ENCODE measurements around the gene SH2D4B. TPM values are rescaled to one million over a fixed set of nuclear protein-coding genes. Genes with fewer than 3 reads are reported as not detected.

The SH2D4B gene
- total and polyA plus RNA-seq, 2 donors (not counting 3 experiments of a cell fraction or from before 2014, with no cell fraction given): not detected

GRCh38 chr10:80497187-80498077 is 40.3 kb upstream of the SH2D4B start:
- Histone ChIP-seq H3K36me3 (ENCODE audit: control insufficient read depth in 2 of 2, extremely low read depth in 1 of 2, insufficient read depth in 2 of 2, low read length in 2 of 2) (peaks cover 3 to 5% of the 10 kb centered on the region in 2 experiments), H3K27ac (ENCODE audit: insufficient read depth, low read depth, low read length) (peak overlapping the region; percentile 76), H2AFZ (ENCODE audit: low read depth, low read length) (no peak overlapping the region), H3K27me3 (ENCODE audit: control insufficient read depth in 2 of 2, insufficient read depth in 2 of 2, low read length in 2 of 2) (no peaks in the 10 kb centered on the region), H3K9me3 (replicated peaks; ENCODE audit: control insufficient read depth, insufficient read depth, low read length) (no peaks in the 10 kb centered on the region), H3K79me2 (ENCODE audit: control insufficient read depth, insufficient read depth, low read length) (peaks cover 97% of the 10 kb centered on the region), H3K9ac (replicated peaks; ENCODE audit: extremely low read depth, insufficient read depth, low read length) (peak overlapping the region; percentile 55), H3K4me1 (ENCODE audit: control insufficient read depth, extremely low read depth, insufficient read depth, low read length) (peaks cover 95% of the 10 kb centered on the region), H3K4me2 (ENCODE audit: insufficient read depth, low read length) (peak overlapping the region; percentile 36), H4K20me1 (replicated peaks; ENCODE audit: control insufficient read depth, extremely low read depth, insufficient read depth, low read length) (no peaks in the 10 kb centered on the region), H3K4me3 (replicated peaks in 1 of 3; ENCODE audit: insufficient read depth in 1 of 3, low read depth in 1 of 3, low read length in 3 of 3) (no peak overlapping the region), H3K9me1 (replicated peaks; ENCODE audit: control insufficient read depth, extremely low read depth, insufficient read depth, low read length) (no peaks in the 10 kb centered on the region)
- BruUV-seq (replicated peaks): no TSS peak
- DNase-seq (ENCODE audit: low read depth, low spot score) (peak; percentile 78), FAIRE-seq (peak; percentile 80)
- ChIA-PET POLR2A (interaction anchor here (1.3 to 2.7 kb wide), 3 partner anchors 12 to 37 kb away, joined by 3 to 8 read pairs (median 7); no protein-coding TSS in a partner anchor), CTCF (interaction anchor here (1.3 to 21.9 kb wide), 6 partner anchors 8 to 38 kb away, joined by 6 to 1118 read pairs (median 8); partner anchors contain the start of gene TSPAN14)
- intact Hi-C loops (cut with micrococcal nuclease) (loop anchor here (1.0 kb wide), 2 partner anchors 8 to 12 kb away; no protein-coding TSS in a partner anchor), dilution Hi-C loops (cut with MboI; ENCODE audit: extremely low pct_ligation_motif_present, low sequenced_read_pairs) (no loop called here)
- no peak for TF ChIP-seq POLR2A (IDR thresholded peaks at IDR 0.05; ENCODE audit: low read depth, low read length)
- TF ChIP-seq, protein P1, sequence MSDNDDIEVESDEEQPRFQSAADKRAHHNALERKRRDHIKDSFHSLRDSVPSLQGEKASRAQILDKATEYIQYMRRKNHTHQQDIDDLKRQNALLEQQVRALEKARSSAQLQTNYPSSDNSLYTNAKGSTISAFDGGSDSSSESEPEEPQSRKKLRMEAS (IDR thresholded peaks at IDR 0.05; ENCODE audit: insufficient read depth, insufficient read length): peak; percentile 35
- peak; percentile 29 for TF ChIP-seq FOS (IDR thresholded peaks at IDR 0.05; ENCODE audit: borderline replicate concordance, insufficient read depth, low read length)
- TF ChIP-seq CTCF (IDR thresholded peaks at IDR 0.05; ENCODE audit: extremely low read depth in 1 of 2, insufficient read depth in 1 of 2, low read depth in 1 of 2, low read length in 2 of 2): no peak
- no peak for TF ChIP-seq EZH2 (IDR thresholded peaks at IDR 0.05; ENCODE audit: borderline replicate concordance, low read depth, low read length, severe bottlenecking)
- TF ChIP-seq MYC (IDR thresholded peaks at IDR 0.05; ENCODE audit: low read depth, low read length): no peak
- TF ChIP-seq JUN (IDR thresholded peaks at IDR 0.05; ENCODE audit: borderline replicate concordance, insufficient read depth, insufficient read length, low read depth): no peak
- TF ChIP-seq POLR2AphosphoS5 (IDR thresholded peaks at IDR 0.05; ENCODE audit: insufficient read depth, low read depth, low read length): peak; percentile 61
- peak; percentile 85 for TF ChIP-seq GATA2 (IDR thresholded peaks at IDR 0.05; ENCODE audit: insufficient read depth, insufficient read length, low read depth, low read length)

Measured in endothelial cell of umbilical vein (primary cell).